ENCODE measurements around the gene MRPL17. TPM values are rescaled to one million over a fixed set of nuclear protein-coding genes. Genes with fewer than 3 reads are reported as not detected.

The MRPL17 gene
- total RNA-seq, 1 experiment from 2014 or later = 98.5 TPM

DNA sequence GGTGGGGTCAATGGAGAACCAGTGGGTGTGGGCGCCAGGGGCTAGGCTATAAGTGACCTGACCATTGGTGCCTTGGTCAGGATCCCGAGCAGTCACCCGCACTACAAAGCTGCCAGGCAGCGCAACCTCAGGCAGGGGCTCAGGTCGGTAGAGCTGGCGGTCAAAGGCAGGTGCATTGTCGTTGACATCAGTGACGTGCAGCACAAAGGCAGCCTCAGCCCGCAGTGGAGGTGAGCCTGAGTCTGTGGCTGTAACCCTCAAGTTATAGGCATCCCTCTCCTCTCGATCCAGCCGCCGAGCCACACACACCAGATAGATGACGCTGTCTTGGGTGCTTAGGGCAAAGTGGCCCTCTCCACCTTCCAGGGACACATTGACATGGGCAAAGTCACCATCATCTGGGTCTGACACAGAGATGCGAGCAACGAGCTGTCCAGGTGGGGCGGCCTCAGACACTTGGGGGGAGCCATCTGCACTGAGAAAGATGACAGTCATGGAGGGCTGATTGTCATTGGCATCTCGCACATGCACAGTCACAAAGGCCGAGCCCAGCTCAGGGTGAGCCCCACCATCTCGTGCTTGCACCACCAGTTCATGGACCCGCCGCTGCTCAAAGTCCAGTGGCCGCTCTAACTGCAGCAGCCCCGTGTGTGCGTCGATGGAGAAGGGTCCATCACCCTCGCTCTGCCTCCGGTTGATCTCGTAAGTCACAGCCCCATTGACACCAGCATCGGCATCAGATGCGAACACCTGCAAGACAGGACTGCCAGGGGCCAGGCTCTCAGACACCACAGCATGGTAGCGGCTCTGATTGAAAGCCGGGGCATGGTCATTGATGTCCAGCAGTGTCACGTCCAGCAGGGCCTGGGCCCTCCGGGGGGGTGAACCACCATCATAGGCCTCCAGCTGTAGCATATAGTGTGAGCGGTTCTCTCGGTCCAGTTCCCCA is 42.8 kb downstream of the MRPL17 start:
- no peaks in the 10 kb centered on the region for H3K4me1 ChIP-seq (ENCODE audit: insufficient read depth, low read length, poor library complexity, severe bottlenecking)
- TF ChIP-seq CTCF (conservative IDR thresholded peaks at IDR 0.05; ENCODE audit: low read depth, low read length) (no peak), EZH2 (IDR thresholded peaks at IDR 0.05; ENCODE audit: borderline replicate concordance, low read depth, low read length, poor library complexity, severe bottlenecking) (no peak)
- ChIA-PET POLR2A (ENCODE audit: low non-redundant PET) (no interaction called here), CTCF (no interaction called here)
- no peak for DNase-seq (ENCODE audit: low spot score)
- TSS peak; percentile 28 for BruUV-seq (replicated peaks)
- no peak overlapping the region for H3K4me3 ChIP-seq (ENCODE audit: low read depth, low read length, poor library complexity, severe bottlenecking)
- intact Hi-C loops (cut with micrococcal nuclease; ENCODE audit: unreplicated experiment) = no loop called here
- H3K27ac ChIP-seq (ENCODE audit: low read depth, low read length, poor library complexity, severe bottlenecking) = no peak overlapping the region
- H3K9me3 ChIP-seq (ENCODE audit: low read depth, low read length, poor library complexity, severe bottlenecking) = no peaks in the 10 kb centered on the region
- no peaks in the 10 kb centered on the region for H3K27me3 ChIP-seq (replicated peaks; ENCODE audit: insufficient read depth, low read depth, low read length, poor library complexity)
- H3K36me3 ChIP-seq (ENCODE audit: insufficient read depth, low read length, poor library complexity, severe bottlenecking) = no peaks in the 10 kb centered on the region

DNA sequence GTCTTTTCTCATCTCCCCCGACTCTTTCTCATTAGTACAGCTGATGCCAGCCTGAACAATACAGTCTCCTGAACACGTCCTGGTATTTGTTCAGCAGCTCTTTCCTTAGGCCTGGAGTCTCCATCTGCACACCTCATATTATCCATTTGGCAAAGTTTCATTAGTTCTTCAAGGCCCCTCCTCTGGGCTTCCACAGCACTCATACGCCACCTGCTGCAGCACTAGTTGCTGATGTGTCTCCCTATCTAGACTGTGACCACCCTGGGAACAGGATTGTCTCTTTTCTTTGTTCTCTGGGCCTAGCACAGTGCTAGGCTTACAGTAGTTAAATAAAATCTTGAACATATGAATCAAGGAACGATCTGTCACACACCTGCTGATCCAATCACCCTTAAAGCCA is 44.7 kb downstream of the MRPL17 start:
- intact Hi-C loops (cut with micrococcal nuclease; ENCODE audit: unreplicated experiment) = no loop called here
- Histone ChIP-seq H3K4me3 (ENCODE audit: low read depth, low read length, poor library complexity, severe bottlenecking) (no peak overlapping the region), H3K27me3 (replicated peaks; ENCODE audit: insufficient read depth, low read depth, low read length, poor library complexity) (no peaks in the 10 kb centered on the region), H3K9me3 (ENCODE audit: low read depth, low read length, poor library complexity, severe bottlenecking) (no peaks in the 10 kb centered on the region), H3K27ac (ENCODE audit: low read depth, low read length, poor library complexity, severe bottlenecking) (no peak overlapping the region), H3K36me3 (ENCODE audit: insufficient read depth, low read length, poor library complexity, severe bottlenecking) (no peaks in the 10 kb centered on the region), H3K4me1 (ENCODE audit: insufficient read depth, low read length, poor library complexity, severe bottlenecking) (no peaks in the 10 kb centered on the region)
- no TSS peak for BruUV-seq (replicated peaks)
- no peak for DNase-seq (ENCODE audit: low spot score)
- ChIA-PET POLR2A (ENCODE audit: low non-redundant PET) (no interaction called here), CTCF (no interaction called here)
- no peak for TF ChIP-seq CTCF (conservative IDR thresholded peaks at IDR 0.05; ENCODE audit: low read depth, low read length)
- no peak for TF ChIP-seq EZH2 (IDR thresholded peaks at IDR 0.05; ENCODE audit: borderline replicate concordance, low read depth, low read length, poor library complexity, severe bottlenecking)

- Histone ChIP-seq H3K27ac (ENCODE audit: low read depth, low read length, poor library complexity, severe bottlenecking) (no peak overlapping the region), H3K9me3 (ENCODE audit: low read depth, low read length, poor library complexity, severe bottlenecking) (no peaks in the 10 kb centered on the region), H3K4me1 (ENCODE audit: insufficient read depth, low read length, poor library complexity, severe bottlenecking) (no peaks in the 10 kb centered on the region), H3K27me3 (replicated peaks; ENCODE audit: insufficient read depth, low read depth, low read length, poor library complexity) (no peaks in the 10 kb centered on the region), H3K36me3 (ENCODE audit: insufficient read depth, low read length, poor library complexity, severe bottlenecking) (no peaks in the 10 kb centered on the region), H3K4me3 (ENCODE audit: low read depth, low read length, poor library complexity, severe bottlenecking) (no peak overlapping the region)
- BruUV-seq (replicated peaks) = no TSS peak
- intact Hi-C loops (cut with micrococcal nuclease; ENCODE audit: unreplicated experiment) = no loop called here
- no peak for TF ChIP-seq CTCF (conservative IDR thresholded peaks at IDR 0.05; ENCODE audit: low read depth, low read length)
- no peak for TF ChIP-seq EZH2 (IDR thresholded peaks at IDR 0.05; ENCODE audit: borderline replicate concordance, low read depth, low read length, poor library complexity, severe bottlenecking)
- ChIA-PET CTCF (no interaction called here), POLR2A (ENCODE audit: low non-redundant PET) (no interaction called here)
- no peak for DNase-seq (ENCODE audit: low spot score)
Measured at GRCh38 chr11:6637871-6638270, 45.3 kb downstream of the MRPL17 start.

Data from A673 (cell line).